Stimulated activated CD4-positive, alpha-beta T cell treated with anti-CD3 and anti-CD28 coated beads, TNF-alpha, amount 100 ng/mL, for 1 hour (primary cell): ENCODE measurements around the gene PDE4D.

ENCODE experiments used
- DNase-seq, 3 donors: peaks; one replicate each; pipeline ENCODE4 v3.0.0-alpha.2; 2020; ENCODE audit warnings: low read depth in 3 of 3, low spot score in 1 of 3

The PDE4D gene

DNA sequence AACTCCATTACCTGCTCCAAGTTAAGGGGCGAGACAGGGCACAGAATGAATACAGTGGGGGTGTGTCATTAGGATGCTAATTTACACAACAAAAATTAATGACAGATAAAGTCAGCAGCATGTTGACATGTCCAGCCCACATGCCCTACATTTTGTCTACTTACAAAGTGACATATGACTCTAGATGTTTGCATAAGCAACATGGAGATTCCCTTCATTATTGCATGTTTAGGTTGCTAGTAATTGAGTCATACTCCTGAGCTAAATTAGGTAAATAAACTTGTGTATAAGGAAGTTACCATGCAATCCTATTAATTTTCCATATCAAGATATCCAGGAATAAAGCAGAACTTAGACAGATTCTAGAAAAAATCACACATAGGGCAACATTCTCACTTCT, 232.2 kb downstream of the PDE4D start:
- DNase-seq: no peak

GRCh38 chr5:59660737-59661136, 232.8 kb downstream of the PDE4D start:
- DNase-seq: no peak

DNA sequence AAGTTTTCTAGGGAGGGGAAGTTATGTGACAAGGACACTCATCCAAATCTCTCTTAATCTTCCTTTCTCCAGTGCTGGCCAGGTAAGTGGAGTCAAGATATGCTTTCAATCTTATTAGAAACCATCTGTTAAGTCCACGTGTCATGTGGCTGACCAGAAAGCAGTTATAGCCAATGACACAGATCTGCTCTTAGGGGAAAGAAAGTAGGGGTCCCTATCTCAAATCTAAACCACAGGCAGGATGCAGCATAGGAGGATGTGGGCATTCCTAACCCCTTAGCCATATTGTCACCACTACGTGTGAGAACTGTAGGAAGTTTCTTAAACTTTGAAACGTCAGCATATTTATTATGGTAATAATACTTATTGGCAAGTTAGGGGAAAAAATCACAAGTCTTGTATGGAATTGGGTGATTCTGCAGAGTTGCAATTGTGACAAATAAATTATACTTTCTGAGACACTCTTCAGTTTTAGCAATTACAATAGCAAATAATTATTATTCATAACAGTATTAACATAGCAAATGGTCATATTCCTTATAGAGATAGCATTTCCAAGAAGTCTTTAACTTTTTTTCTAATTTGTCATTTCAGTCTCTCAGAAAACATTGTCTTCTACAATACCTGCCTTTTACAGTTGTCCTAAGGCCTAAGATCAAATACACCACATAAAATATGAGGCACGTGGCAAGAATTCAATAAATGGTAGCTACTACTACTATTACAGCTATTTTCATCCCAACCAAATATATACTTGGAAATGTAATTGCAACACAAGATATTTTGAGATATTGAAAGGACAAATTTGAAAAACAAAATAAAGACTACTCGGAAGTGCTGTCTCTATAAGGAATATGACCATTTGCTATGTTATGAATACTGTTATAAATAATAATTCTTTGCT, 236.9 kb downstream of the PDE4D start:
- DNase-seq: no peak

- no peak for DNase-seq
Measured at GRCh38 chr5:59655693-59656309, 237.7 kb downstream of the PDE4D start.

- DNase-seq: no peak
Measured at GRCh38 chr5:59654691-59655090, 238.8 kb downstream of the PDE4D start.

DNA sequence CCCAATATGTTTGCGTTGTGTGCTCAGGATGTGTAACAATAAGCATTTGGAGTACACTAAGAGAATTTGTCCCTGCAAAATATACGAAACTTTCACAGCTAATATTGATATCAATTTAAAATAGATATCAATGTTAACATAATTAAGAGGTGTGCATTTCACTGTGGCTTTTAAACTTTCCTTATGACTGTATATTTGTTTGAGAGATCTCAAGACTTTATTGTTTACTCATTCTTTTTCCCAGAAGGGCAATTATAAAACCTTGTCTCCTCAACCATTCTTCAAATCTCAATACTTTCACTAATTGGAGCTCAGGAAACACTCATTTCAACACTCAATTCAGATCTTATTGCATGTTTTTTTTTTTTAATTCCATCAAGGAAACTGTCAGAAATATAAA, 241.1 kb downstream of the PDE4D start:
- DNase-seq: no peak

DNA sequence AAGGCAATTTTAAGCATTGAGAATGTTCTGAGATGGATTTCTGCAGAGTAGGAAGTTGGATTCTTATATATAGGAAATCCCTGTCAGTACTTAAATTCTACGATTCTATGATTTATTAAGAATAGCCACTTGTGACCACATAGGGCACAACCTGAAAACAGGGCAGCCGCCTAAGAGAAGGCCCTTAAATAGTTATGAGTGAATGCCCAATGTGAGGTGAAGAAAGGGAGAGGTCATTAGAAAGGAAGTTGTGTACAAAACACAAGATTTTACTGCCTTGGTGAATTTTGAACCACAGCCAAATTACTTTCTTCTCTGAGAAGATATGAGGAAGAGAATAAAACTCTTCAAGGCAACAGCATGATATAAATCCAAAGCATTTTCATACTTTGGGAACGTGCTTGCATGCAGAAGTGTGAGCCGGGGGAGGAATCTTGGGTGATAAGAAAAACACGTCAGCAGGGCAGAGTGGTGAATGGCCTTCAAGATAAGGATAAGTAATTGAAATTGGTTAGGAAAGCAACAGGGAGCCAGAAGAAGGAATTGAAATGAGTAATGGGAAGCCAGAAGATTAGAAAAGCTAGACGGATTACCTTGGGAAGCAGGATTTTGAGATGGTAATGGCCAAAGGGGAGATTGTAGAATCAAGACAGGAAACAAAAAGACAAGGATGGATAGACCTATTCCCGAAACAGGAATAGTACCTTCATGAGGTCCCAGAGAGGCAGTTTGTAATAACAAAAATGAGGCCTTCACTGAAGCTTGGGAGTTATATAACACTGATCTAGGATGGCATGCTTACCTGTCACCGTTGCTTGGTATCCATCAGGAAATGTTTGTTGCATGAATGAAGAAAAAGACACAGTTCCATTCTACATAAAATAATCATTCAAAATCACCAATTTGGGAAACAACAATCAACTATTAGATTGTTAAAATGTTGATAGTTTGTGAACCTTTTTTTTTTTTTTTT, 244.3 kb downstream of the PDE4D start:
- no peak for DNase-seq

DNA sequence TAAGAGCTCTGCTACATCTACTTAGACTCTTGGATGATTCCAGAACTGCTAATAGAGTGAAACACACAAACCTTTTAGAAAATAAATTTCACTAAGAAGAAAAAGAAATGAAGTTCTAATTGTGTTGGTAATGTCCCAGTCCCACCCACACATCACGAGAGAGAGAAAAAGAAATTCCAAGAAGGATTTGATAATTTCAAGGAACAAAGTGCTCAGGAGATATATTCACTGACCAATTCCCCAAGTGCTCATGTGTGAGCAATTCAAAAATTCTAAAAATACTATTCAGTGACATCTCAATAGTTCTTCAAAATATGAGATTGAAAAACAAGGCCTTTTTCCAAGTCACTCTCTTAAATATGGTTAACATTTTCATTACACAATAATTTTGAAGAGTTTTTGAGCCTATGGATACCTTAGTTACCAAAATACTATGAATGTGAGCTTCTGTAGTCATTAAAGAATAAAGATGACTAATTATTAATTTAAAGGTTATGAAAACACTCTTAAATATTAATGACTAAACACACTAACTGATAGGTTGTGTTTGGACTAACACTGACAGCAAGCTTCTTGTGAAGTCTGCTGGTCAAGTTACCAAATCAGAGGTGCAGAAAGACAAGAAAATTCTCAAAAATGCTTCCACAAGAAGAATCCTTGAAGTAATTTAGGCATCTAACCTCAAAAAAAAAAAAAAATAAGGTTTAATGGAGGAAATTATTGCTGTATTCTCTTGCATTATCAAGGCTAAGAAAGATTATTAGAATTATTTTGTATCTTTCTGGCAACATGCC, 245.3 kb downstream of the PDE4D start:
- DNase-seq: no peak

DNA sequence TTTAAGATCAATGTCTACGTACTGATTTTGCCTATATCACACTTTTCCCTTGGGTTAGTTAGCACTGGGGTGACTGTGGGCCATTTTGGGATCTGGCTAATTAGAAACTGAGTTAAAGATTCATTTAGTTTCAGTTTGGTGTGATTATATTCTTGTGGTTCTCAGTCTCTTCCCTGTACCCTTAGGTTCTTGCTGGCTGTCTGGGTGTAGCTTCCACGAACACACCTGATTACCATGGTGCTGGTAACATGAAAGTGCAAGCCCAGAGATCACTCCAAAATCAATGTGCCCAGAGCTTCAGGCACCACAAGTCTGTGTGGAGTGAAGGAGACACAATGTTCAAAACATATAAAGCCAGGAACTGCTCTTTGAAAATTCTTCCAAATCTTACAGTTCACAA, 248.1 kb downstream of the PDE4D start:
- DNase-seq: no peak

- DNase-seq: no peak
Measured at GRCh38 chr5:59640411-59640810, 253.1 kb downstream of the PDE4D start.

DNA sequence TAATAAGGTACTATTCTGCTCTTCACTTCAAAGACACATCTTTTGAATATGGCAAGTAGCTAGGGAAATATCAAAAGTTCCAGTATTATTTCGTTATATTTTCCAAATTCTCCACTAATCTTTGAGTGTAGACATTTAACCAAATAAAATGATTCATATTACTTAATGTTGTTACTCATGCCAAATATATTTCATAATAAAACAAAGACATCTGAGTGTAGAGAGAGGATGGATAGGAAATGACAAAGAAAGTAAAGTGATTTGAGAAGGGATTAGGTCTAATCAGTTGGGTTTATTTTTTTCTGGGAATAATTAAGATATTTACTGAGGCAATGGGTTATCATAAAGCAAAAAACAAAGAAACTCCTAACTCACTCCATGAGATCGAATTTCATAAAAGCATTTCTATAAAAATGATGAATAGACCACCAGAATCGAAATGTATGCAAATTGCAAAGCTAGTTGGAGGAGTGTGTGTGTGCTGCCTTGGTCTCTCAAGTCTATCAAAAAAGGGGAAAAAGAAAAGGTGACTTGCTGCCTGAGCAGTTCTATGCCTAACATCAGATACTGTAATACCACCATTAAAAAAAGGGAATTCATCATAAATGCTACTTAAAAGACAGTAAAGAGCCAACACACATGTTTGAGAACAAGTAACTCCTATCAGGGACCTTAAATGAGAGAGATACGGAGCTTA, 255.5 kb downstream of the PDE4D start:
- DNase-seq: no peak

GRCh38 chr5:59629561-59629960, 264.0 kb downstream of the PDE4D start:
- no peak for DNase-seq

DNA sequence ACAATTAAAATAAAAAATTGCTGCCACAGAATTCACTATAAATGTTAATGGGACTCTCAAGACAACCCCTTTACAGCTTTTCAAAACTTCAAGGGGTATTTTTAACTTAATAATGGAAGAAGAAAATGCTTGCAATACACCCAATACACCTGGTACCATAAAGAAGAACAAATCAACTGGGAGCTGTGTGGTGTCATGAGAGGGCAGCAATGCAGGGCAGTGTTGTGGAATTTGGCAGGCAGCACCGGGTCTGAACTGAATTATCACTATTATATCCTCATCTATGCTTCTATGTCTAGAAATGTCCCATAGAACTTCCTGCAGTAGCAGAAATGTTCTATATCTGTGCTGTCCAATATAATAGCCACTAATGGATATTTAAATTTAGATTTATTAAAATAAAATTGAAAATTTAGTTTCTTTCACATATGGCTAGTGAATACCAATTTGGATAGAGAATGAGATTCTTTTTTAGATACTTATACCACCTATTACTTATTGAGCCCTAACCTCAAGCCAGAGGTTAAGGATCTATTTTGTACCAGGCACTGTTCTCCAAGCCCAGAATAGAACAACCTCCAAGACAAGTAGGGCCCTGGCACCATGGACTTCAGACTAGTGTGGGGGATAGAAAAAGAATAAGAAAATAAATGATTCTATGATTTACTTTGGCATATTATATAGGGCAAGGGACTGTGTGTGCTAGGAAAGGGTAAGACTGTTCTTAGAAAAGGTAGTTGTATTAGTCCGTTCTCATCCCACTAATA, 265.3 kb downstream of the PDE4D start:
- DNase-seq: no peak

DNA sequence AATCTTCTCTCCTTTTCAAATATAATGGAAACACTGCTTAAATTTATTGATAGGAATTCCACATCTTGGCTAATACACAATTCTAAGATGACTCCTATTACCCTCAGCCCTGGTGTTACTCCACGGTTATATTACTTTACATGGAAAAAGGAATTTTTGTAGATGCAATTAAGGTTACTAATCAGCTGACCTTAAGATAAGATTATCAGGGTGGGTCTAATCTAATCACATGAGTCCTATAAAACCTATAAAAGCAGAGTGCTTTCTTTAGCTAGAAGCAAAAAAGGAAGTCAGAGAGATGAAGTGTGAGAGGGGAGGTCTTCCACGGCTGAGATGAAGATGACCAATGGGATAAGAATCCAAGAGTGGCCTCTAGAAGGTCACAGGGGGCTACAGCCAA, 268.6 kb downstream of the PDE4D start:
- no peak for DNase-seq

DNA sequence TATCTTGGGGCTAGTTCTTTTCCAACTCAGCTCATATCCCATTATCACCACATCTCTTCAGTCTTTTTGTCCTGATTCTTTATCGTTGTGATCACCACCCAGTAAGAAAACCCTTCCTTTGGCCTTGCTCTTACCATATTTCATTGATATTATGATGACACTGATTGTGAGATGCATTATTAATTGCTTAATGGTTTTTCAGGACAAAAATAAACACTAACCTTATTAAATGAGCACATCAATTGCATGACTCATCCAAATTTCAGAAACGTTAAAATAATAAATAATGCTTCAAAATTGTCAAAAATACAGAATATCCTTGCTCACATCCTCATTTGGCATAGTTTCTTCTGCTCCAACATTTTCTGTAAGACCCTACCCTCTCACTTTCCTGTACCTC, 270.7 kb downstream of the PDE4D start:
- no peak for DNase-seq

DNA sequence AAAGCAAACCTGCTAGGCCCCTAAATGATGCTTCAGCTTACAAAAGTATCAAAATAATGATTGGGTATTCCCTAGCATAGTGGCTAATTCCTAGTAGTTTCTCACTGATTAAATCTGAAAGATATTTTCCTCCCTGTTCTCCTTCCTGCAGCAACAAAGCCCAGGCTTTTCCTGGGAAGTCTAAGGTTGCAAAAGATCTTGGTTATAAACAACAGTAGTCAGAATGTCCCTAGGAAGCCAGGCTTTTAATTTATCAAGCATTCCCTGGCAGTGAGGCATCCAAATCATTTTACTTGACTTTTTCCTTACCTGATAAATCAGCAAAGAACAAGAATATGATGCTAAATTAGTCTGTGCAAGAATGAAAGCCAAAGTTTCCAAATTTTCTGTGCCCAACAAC, 272.0 kb downstream of the PDE4D start:
- DNase-seq: no peak

- DNase-seq: no peak
Measured at GRCh38 chr5:59620535-59621212, 272.9 kb downstream of the PDE4D start.

GRCh38 chr5:59618644-59619043, 274.9 kb downstream of the PDE4D start:
- DNase-seq: no peak
